Measurements from ENCODE around the gene RAMP2. TPM values are rescaled to one million over a fixed set of nuclear protein-coding genes. Genes with fewer than 3 reads are reported as not detected.

Gene RAMP2
- total RNA-seq, 3 donors from 2014 or later (not counting 1 experiment from before 2014, with no cell fraction given) = not detected

GRCh38 chr17:42773290-42774035, 12.4 kb downstream of the RAMP2 start, which contains the start of gene VPS25:
Gene VPS25, plus strand, starts transcription at chr17:42773449. Its CDS starts 27 bp downstream, at chr17:42773476.
- Histone ChIP-seq H3K4me3 (ENCODE audit: low read length) (peak within 1 kb of the TSS; percentile 86), H3K27me3 (ENCODE audit: control insufficient read depth, insufficient read depth, low read length) (no peaks in the 10 kb centered on the region), H3K36me3 (ENCODE audit: control insufficient read depth, insufficient read depth, low read length) (peaks cover 21% of the 10 kb centered on the region), H3K27ac (ENCODE audit: low read length) (peak within 1 kb of the TSS; percentile 90), H3K9me3 (ENCODE audit: control insufficient read depth, insufficient read depth, low read length) (no peaks in the 10 kb centered on the region), H3K4me1 (ENCODE audit: control insufficient read depth, insufficient read depth, low read length) (peaks cover 14% of the 10 kb centered on the region)
- 6% methylated on average over 37 of the region's 39 CpGs for WGBS (ENCODE audit: insufficient coverage)
- no peak for TF ChIP-seq CTCF (IDR thresholded peaks at IDR 0.05)
- Mint-ChIP-seq H3K27me3 (ENCODE audit: low read depth in 2 of 2) (peaks cover 0 to 8% of the 10 kb centered on the region in 2 donors), H3K36me3 (no peaks in the 10 kb centered on the region), H3K4me1 (peaks cover 26 to 27% of the 10 kb centered on the region in 2 donors), H3K27ac (peak within 1 kb of the TSS; percentile 94 to 98), H3K4me3 (peak within 1 kb of the TSS; percentile 99), H3K9me3 (no peaks in the 10 kb centered on the region)
- ATAC-seq (peak; percentile 93 to 98 (median 96)), DNase-seq (peak; percentile 72 to 90)
- intact Hi-C loops (cut with micrococcal nuclease) = loop anchor here (2.0 kb wide), 1 partner anchor 51 kb away; the partner anchor contains the start of gene BECN1

- DNase-seq (no peak), ATAC-seq (no peak)
- no peaks in the 10 kb centered on the region for H3K27me3 ChIP-seq (ENCODE audit: control insufficient read depth, insufficient read depth, low read length)
- H3K27ac ChIP-seq (ENCODE audit: low read length) = peak overlapping the region; percentile 90
- H3K4me1 Mint-ChIP-seq = peaks cover 26 to 27% of the 10 kb centered on the region in 2 donors
- peak overlapping the region; percentile 86 for H3K4me3 ChIP-seq (ENCODE audit: low read length)
- H3K4me3 Mint-ChIP-seq = peak overlapping the region; percentile 99
- peaks cover 0 to 3% of the 10 kb centered on the region in 2 donors for H3K27me3 Mint-ChIP-seq (ENCODE audit: low read depth in 2 of 2)
- H3K27ac Mint-ChIP-seq = peak overlapping the region; percentile 94 to 98
- H3K9me3 ChIP-seq (ENCODE audit: control insufficient read depth, insufficient read depth, low read length) = no peaks in the 10 kb centered on the region
- no peak for TF ChIP-seq CTCF (IDR thresholded peaks at IDR 0.05)
- H3K36me3 Mint-ChIP-seq = no peaks in the 10 kb centered on the region
- whole genome bisulfite sequencing (ENCODE audit: insufficient coverage) = 79% methylated on average over 1 of the region's 3 CpGs
- H3K4me1 ChIP-seq (ENCODE audit: control insufficient read depth, insufficient read depth, low read length) = peaks cover 14% of the 10 kb centered on the region
- no peaks in the 10 kb centered on the region for H3K9me3 Mint-ChIP-seq
- intact Hi-C loops (cut with micrococcal nuclease) = no loop called here
- peaks cover 28% of the 10 kb centered on the region for H3K36me3 ChIP-seq (ENCODE audit: control insufficient read depth, insufficient read depth, low read length)
Measured at GRCh38 chr17:42774066-42774745, 13.2 kb downstream of the RAMP2 start.

- H3K4me3 ChIP-seq (ENCODE audit: low read length) = no peak overlapping the region
- H3K27me3 Mint-ChIP-seq (ENCODE audit: low read depth in 2 of 2) = peaks cover 0 to 6% of the 10 kb centered on the region in 2 donors
- ATAC-seq = no peak
- 87% methylated on average over 2 of the region's 3 CpGs for WGBS (ENCODE audit: insufficient coverage)
- no peak overlapping the region for H3K4me3 Mint-ChIP-seq
- DNase-seq = no peak
- H3K36me3 Mint-ChIP-seq = no peaks in the 10 kb centered on the region
- H3K9me3 Mint-ChIP-seq = no peaks in the 10 kb centered on the region
- no peak for TF ChIP-seq CTCF (IDR thresholded peaks at IDR 0.05)
- intact Hi-C loops (cut with micrococcal nuclease) = no loop called here
- no peaks in the 10 kb centered on the region for H3K9me3 ChIP-seq (ENCODE audit: control insufficient read depth, insufficient read depth, low read length)
- H3K36me3 ChIP-seq (ENCODE audit: control insufficient read depth, insufficient read depth, low read length) = peaks cover 31% of the 10 kb centered on the region
- peaks cover 26 to 34% of the 10 kb centered on the region in 2 donors for H3K4me1 Mint-ChIP-seq
- H3K27me3 ChIP-seq (ENCODE audit: control insufficient read depth, insufficient read depth, low read length) = no peaks in the 10 kb centered on the region
- peaks cover 17% of the 10 kb centered on the region for H3K4me1 ChIP-seq (ENCODE audit: control insufficient read depth, insufficient read depth, low read length)
- no peak overlapping the region for H3K27ac ChIP-seq (ENCODE audit: low read length)
- H3K27ac Mint-ChIP-seq = no peak overlapping the region
Measured at GRCh38 chr17:42775534-42776098, 14.6 kb downstream of the RAMP2 start.
